NCI-H128 (cell line): ENCODE measurements around the gene GPC5.
A peak's percentile ranks its signal among the peaks of the same experiment; 100 is the strongest.
"Not testable (repeated sequence)": the region's sequence is repeated elsewhere in the genome, so short reads cannot be mapped to it uniquely, and the experiment has no call there.

ENCODE experiments used
- DNase-seq: peaks from one replicate; lab custom pipeline; 2025; ENCODE audit not compliant: unreplicated experiment; lab: John Stamatoyannopoulos, UW

The GPC5 gene

GRCh38 chr13:92429231-92429630 is 1030.8 kb downstream of the GPC5 start:
- DNase-seq: no peak

- DNase-seq: no peak
Observed at GRCh38 chr13:92433386-92433785, 1035.0 kb downstream of the GPC5 start.

- DNase-seq: no peak
Observed at GRCh38 chr13:92433963-92434362, 1035.5 kb downstream of the GPC5 start.

- no peak for DNase-seq
Observed at GRCh38 chr13:92436924-92437323, 1038.5 kb downstream of the GPC5 start.

GRCh38 chr13:92444244-92444643 is 1045.8 kb downstream of the GPC5 start:
- DNase-seq: no peak

DNA sequence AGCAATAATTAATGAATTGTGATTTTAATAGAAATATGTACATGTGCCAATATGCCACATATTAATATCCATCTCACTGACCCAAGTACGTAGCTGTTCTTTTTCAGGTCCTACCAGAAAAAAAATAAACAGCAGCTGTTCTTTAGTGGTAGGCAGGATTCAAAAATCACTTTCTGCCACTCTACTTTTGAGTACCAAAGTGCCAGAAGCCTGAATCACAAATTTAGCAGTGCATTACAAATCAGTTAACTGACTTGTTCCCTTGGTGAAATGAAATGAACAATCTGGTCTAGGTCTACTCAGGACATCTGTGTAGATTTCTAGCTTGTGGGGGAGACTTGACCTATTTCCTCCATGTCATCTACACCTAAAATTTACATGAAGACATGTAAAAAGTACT is 1052.6 kb downstream of the GPC5 start:
- DNase-seq: no peak

- no peak for DNase-seq
Observed at GRCh38 chr13:92452840-92453239, 1054.4 kb downstream of the GPC5 start.

GRCh38 chr13:92459306-92459705 is 1060.9 kb downstream of the GPC5 start:
- no peak for DNase-seq

GRCh38 chr13:92460479-92460878 is 1062.1 kb downstream of the GPC5 start:
- no peak for DNase-seq

DNA sequence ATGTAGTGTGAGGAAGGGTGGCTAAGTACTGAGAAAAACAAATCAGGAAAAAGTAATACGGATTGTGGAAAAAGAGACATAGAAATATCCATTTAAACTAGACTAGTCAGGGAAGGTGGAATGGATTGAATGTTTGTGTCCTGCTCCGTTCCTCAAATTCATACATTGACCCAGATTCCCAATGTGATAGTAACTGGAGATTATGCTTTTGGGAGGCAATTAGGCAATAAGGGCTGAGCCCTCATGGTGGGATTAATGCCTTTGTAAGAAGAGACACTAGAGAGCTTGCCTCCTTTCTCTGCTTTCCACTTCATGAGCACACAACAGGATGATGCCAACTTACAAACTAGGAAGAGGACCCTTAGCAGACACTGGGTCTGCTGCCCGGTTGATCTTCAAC is 1063.0 kb downstream of the GPC5 start:
- DNase-seq: no peak

GRCh38 chr13:92461831-92462230 is 1063.4 kb downstream of the GPC5 start:
- DNase-seq: no peak

DNA sequence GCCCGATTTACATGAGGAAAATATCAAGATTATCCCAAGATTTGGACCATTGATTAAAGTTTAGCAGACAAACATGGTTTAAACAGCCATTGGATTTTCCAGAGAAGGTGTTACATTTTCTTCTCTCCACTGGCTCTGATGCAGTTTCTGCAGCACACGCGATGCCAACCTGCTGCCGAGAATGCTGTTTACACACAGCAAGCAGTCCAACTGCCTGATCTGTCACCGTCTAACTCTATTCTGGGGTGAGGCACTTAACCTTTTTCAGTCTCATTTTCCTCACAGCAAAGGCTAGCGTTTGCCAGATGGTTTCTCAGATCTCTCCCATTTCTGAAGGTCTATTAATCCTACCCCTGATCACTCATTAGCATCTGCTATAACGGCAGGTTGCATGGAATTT is 1064.7 kb downstream of the GPC5 start:
- DNase-seq: peak; percentile 80

DNA sequence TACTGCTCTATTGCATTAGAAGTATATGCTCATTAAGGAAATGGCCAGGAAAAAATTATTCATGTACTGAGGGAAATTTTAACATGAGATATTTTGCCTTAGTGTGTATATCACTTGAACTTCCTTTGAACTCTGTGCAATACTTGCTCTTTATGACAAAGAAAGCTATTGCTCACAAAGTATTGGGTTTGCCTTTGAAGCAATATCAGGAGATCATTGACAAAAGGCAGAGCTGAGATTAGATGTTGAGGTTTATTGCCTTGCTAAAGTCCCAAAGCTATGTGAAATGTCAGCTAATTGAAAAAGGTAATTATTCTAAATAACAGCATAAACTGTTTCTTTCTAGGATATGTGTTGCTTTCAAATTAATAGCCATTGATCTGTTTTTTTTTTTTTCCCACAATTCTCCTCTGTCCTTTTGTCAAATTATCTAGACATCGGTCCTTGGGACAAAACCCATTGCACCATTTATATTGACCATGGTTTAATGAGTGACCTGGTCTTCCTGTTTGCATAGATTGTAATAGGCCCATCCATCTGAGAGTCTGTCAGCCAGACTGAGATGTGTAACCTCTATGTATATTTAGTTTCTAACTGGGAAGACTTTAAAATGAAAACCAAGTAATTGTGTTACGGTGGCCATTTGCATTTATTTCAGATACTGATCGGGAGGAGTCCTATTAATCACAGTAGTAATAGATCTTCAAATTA is 1075.5 kb downstream of the GPC5 start:
- DNase-seq: no peak

- DNase-seq: no peak
Observed at GRCh38 chr13:92480387-92480786, 1082.0 kb downstream of the GPC5 start.

DNA sequence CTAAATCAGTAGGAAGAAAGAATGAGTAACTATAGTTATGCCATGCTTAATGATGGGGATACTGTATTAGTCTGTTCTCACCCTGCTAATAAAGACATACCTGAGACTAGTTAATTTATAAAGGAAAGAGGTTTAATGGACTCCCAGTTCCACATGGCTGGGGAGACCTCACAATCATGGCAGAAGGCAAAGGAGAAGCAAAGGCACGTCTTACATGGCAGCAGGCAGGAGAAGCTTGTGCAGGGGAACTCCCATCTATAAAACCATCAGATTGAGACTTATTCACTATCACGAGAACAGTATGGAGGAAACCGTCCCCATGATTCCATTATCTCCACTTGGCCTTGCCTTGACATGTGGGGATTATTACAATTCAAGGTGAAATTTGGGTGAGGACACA is 1084.4 kb downstream of the GPC5 start:
- DNase-seq: not testable (repeated sequence)

- no peak for DNase-seq
Observed at GRCh38 chr13:92483894-92484293, 1085.5 kb downstream of the GPC5 start.

GRCh38 chr13:92487238-92487637 is 1088.8 kb downstream of the GPC5 start:
- no peak for DNase-seq

DNA sequence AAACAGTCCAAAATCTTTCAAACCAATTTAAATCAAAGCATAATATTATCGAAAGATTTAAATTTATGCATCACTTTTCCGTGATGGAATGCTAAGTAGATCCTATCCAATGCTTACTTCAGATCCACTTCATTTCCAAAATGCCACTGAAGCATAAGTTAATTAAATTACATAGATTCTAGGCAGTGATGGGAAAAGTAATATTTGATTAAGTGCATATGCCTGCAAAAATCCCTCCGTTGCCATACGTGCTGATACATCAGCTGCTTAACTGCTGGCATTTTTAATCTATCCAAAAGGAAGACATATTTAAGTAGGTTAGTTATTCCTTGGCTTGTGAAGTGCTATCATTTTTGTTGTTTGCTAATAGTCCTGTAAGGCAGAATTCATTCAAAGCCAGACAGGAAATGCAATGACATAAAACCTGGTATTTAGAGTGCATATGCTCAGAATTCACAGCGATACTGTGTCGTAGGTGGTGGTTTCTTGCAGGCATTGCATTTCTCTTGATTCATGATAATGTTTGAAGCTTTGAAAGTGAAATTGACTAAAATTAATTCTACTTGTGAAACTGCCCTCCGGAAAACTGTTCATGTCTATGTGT is 1089.9 kb downstream of the GPC5 start:
- no peak for DNase-seq

GRCh38 chr13:92491839-92492238 is 1093.4 kb downstream of the GPC5 start:
- no peak for DNase-seq

- no peak for DNase-seq
Observed at GRCh38 chr13:92494915-92495314, 1096.5 kb downstream of the GPC5 start.

GRCh38 chr13:92500192-92500591 is 1101.8 kb downstream of the GPC5 start:
- no peak for DNase-seq

- no peak for DNase-seq
Observed at GRCh38 chr13:92510416-92510815, 1112.0 kb downstream of the GPC5 start.

GRCh38 chr13:92512852-92513251 is 1114.4 kb downstream of the GPC5 start:
- no peak for DNase-seq
